HG03571 (cell line): Measurements from ENCODE around the gene EPB41.

Experiments
- ATAC-seq: cut with Tn5 transposase; IDR thresholded peaks from one replicate; pipeline ENCODE4 v1.9.1; 2021; ENCODE audit not compliant: unreplicated experiment

EPB41 gene

GRCh38 chr1:29162025-29162424, 247.7 kb downstream of the EPB41 start:
- no peak for ATAC-seq

- no peak for ATAC-seq
These were observed 248.2 kb downstream of the EPB41 start for GRCh38 chr1:29162476-29163138.

DNA sequence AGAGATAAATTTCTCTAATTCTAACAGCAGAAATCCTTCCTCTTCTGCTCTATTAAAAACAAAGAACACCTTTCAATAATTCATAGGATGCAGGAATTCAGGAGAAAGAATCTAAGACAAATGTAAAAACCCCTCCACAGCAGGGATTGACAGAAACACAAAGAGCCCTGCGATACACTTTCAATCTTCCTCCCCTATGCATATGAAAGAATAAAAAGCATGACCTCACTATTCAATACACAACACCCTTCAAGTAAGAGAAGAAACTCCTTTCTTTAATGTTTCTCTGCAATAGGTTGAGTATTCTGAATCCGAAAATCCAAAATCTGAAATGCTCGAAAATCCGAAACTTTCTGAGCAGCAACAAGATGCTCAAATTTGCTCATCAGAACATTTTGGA, 250.2 kb downstream of the EPB41 start:
- no peak for ATAC-seq

DNA sequence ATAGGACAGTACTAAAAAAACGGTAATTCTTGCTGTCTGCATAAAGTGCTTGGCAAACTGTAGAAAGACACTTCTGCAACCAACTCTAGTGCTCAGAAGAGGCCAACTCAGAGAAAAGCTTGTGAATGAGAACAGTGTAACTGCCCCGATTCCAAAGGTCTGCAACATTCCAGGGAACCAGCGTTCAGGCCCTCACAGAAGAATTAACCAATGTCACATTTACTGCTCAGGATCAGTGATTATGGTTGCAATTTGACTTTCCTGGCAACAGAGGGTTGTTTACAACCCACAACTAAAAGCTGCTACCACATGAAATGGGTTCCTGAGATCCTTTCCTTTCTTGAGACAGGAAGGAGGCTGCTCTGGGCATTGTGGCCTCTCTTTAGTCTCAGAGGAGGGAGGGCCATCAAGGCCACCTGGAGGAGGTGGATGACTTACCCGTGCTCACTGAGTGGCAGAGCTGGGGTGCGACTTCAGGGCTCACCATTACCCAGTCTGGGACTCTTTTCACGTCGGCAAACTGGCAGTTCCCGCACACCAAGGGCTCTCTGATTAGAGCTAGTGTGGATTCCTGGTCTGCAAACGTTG, 252.0 kb downstream of the EPB41 start:
- no peak for ATAC-seq

GRCh38 chr1:29167904-29168303, 253.5 kb downstream of the EPB41 start:
- no peak for ATAC-seq
